SH-SY5Y (cell line): ENCODE results near the gene ZMPSTE24.

Experiments
- GATA2 ChIP-seq: IDR thresholded peaks from 2 replicates; pipeline ENCODE4 v1.6.1; 2011; ENCODE audit warnings: mild to moderate bottlenecking, low read depth, low read length
- GATA3 ChIP-seq: IDR thresholded peaks from 2 replicates; pipeline ENCODE4 v1.6.1; 2011; ENCODE audit warnings: low read depth, mild to moderate bottlenecking, low read length, moderate library complexity

- TF ChIP-seq GATA2 (no peak), GATA3 (no peak)
Observed at GRCh38 chr1:40272653-40273213, 14.7 kb downstream of the ZMPSTE24 start.
